Stimulated activated naive CD8-positive, alpha-beta T cell treated with anti-CD3 and anti-CD28 coated beads, Interleukin-15, Interleukin-2, amounts not matched to agents 100 ng/mL and 50 ng/mL, for 24 hours (primary cell): ENCODE measurements around the gene PAWR.
"Not testable (repeated sequence)": the region's sequence is repeated elsewhere in the genome, so short reads cannot be mapped to it uniquely, and the experiment has no call there.

Experiments
- H3K27ac Mint-ChIP-seq: one replicate; pipeline ENCODE4 v1.8.0; 2021; ENCODE audit warnings: mild to moderate bottlenecking, mixed read lengths
- H3K27me3 Mint-ChIP-seq: one replicate; pipeline ENCODE4 v1.8.0; 2021; ENCODE audit warnings: mixed read lengths
- H3K36me3 Mint-ChIP-seq: one replicate; pipeline ENCODE4 v1.8.0; 2021; ENCODE audit warnings: low read depth, mixed read lengths
- H3K4me1 Mint-ChIP-seq: one replicate; pipeline ENCODE4 v1.8.0; 2021; ENCODE audit warnings: low read depth, mixed read lengths
- H3K4me3 Mint-ChIP-seq: one replicate; pipeline ENCODE4 v1.8.0; 2021; ENCODE audit warnings: mild to moderate bottlenecking, mixed read lengths
- H3K9me3 Mint-ChIP-seq: one replicate; pipeline ENCODE4 v1.8.0; 2021; ENCODE audit warnings: mixed read lengths

PAWR gene

DNA sequence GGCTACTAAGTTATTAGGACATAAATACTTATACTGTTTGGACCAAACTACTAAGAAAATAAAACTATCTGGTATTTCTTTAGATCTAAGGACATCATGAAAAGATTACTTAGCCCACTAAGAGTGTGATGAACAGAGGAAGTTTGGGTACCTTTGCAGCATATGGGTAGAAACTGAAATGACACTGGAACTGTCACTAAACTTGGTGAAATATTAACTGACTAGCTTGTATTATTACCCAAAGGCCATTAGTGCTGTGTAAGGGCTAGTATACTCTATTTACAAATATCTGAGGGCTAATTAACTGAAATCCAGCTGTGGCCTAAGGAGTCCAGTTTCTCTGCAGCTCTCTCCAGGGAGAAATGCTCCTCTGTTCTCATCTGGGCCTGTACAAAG, 45.5 kb downstream of the PAWR start:
- no peak overlapping the region for H3K4me3 Mint-ChIP-seq
- no peaks in the 10 kb centered on the region for H3K36me3 Mint-ChIP-seq
- no peaks in the 10 kb centered on the region for H3K27me3 Mint-ChIP-seq
- H3K27ac Mint-ChIP-seq: no peak overlapping the region
- no peaks in the 10 kb centered on the region for H3K9me3 Mint-ChIP-seq
- no peaks in the 10 kb centered on the region for H3K4me1 Mint-ChIP-seq

DNA sequence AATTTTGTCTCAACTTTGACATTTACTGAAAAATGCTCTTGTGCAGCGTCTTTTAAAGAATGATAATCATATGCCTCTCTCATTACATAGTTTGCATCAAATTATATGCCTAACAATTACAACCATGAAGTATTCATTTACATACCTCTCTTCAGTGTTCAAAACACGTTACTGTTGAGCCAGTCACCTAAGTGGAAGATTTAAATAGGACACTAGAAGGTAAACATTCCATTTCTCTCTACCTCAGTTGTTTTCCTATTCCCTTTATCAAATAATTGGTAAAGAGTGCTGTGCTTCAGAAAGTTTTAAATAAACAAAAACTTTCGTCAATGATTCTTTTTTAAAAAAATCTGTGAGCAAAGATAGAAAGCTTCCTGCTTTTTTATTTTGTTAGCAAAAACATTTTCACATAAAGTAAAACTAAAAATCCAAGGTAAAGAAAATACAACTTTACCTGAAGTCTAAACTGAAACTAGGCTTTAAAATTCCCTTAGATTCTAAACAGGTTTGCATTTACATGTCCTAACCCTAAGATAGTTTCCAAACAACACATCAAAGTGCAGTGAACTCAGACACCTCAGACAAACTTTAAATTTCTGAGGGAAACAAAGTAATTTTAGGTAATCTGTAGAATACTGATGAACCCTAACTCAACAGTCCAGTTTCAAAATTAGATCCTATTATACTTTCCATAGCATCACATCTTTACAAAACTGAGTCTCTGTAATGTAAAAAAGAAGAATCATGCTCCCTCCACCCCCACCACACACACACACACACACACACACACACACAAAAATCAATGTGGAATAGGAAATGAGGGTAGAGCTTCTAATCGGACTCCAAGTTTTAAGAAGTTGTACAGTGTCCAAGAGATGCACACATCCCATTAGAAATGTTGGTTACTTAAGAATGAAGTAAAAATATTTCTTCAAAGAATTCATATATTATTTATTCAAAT, 46.2 kb downstream of the PAWR start:
- Mint-ChIP-seq H3K27me3 (no peaks in the 10 kb centered on the region), H3K27ac (no peak overlapping the region), H3K4me1 (no peaks in the 10 kb centered on the region), H3K9me3 (no peaks in the 10 kb centered on the region), H3K36me3 (no peaks in the 10 kb centered on the region), H3K4me3 (no peak overlapping the region)

DNA sequence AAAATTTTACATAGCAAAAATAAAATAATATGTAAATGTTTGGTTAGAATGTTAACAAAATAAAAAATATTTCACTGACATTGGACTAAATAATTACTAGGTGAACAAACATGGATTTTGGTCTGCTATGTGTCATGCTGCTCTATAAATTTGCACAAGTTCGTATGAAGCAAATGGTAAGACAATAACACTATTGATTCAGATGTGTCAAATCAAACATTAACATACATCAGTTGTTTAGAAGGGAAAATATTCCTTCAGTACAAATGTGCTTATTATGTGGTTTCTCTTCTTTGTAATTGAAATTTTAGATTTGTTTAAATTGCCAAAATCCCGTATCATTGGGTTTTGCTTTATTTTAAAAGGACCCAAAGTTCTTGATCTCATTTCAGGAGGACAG, 46.9 kb downstream of the PAWR start:
- no peaks in the 10 kb centered on the region for H3K4me1 Mint-ChIP-seq
- no peaks in the 10 kb centered on the region for H3K36me3 Mint-ChIP-seq
- H3K27me3 Mint-ChIP-seq: no peaks in the 10 kb centered on the region
- no peak overlapping the region for H3K4me3 Mint-ChIP-seq
- H3K27ac Mint-ChIP-seq: no peak overlapping the region
- H3K9me3 Mint-ChIP-seq: no peaks in the 10 kb centered on the region

DNA sequence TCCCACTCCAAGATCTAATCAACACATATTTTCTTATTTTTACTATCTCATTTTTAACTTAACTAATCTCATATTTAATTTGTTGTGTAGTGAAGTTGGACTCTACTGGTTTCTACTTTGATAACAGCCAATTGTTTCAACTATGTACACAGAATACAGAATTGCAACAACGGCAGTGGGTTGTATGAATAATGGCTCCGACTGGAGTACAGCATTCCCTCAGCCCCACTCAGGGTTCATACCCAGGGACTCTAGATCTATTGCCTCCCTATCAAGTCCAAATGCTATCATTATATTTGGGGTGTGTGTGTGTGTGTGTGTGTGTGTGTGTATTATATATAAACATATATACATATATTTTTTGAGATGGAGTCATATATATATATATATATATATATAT, 52.3 kb downstream of the PAWR start:
- no peaks in the 10 kb centered on the region for H3K27me3 Mint-ChIP-seq
- H3K36me3 Mint-ChIP-seq: no peaks in the 10 kb centered on the region

DNA sequence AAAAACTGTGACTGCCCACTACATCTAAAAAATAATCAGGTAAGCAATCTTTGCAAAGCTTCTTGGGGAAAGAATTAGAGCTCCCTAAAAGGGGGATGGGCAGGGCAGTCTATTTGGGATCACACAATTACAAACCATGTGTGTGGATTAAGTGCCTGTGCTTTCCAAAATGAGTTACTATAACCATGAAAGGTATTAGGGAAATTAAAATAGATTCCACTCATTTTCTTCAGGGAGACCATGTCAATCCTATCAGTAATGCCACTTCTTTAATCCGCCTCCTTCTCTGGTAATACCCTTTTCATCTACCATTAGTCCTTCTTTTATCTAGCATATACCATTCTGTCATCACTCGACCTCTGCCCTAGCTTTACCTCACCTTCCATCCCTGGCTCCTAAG, 53.7 kb downstream of the PAWR start:
- H3K36me3 Mint-ChIP-seq: no peaks in the 10 kb centered on the region
- H3K27me3 Mint-ChIP-seq: no peaks in the 10 kb centered on the region
- H3K4me1 Mint-ChIP-seq: no peaks in the 10 kb centered on the region
- H3K27ac Mint-ChIP-seq: no peak overlapping the region
- H3K9me3 Mint-ChIP-seq: no peaks in the 10 kb centered on the region
- H3K4me3 Mint-ChIP-seq: no peak overlapping the region

More for the DNA sequence above, 52.3 kb downstream of the PAWR start:
- H3K27ac Mint-ChIP-seq: no peak overlapping the region
- H3K4me1 Mint-ChIP-seq: no peaks in the 10 kb centered on the region
- H3K9me3 Mint-ChIP-seq: no peaks in the 10 kb centered on the region
- H3K4me3 Mint-ChIP-seq: no peak overlapping the region

DNA sequence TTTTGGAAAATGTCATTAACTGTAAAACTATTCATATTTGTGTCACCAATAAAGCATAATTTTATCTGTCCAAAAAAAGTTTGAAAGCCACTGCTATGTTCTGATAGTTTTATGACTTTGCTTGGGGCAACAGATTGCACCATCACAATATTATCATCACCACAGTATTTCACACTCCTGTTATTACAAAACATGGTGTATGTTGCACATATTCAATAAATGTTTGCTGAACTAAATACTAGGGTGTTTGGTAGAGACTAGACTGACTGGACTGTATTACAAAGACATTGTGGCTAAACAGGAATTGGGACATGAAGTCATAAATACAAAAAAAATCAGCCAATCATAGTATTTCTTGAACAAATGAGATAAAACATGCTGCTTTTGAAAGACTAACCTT, 55.1 kb downstream of the PAWR start:
- Mint-ChIP-seq H3K4me1 (no peaks in the 10 kb centered on the region), H3K36me3 (no peaks in the 10 kb centered on the region), H3K27ac (no peak overlapping the region), H3K4me3 (no peak overlapping the region), H3K9me3 (no peaks in the 10 kb centered on the region), H3K27me3 (no peaks in the 10 kb centered on the region)

DNA sequence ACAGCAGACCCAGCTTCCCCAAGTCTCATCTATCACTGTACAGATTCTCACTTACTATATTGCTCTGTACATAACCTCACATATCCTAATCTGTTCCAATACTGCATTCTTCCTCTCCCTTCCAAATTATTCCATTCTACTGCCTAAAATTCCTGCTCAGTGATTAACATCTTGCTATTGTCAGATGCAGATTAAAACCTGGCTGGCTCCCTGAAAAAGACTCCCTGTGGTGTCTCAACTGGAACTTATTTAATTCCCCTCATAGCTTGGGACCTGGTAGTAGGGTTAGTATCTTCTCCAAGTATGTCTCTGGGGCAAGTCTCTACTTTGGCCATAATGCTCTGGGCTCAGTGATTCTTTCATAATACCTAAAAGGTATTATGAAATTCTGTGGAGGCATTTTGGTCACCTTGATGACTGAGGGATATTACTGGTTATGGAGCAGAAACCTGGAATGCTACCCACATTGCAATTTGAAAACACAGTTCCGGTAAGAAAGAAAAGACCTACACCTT, 55.8 kb downstream of the PAWR start:
- no peaks in the 10 kb centered on the region for H3K36me3 Mint-ChIP-seq
- H3K9me3 Mint-ChIP-seq: no peaks in the 10 kb centered on the region
- H3K27me3 Mint-ChIP-seq: no peaks in the 10 kb centered on the region
- no peak overlapping the region for H3K27ac Mint-ChIP-seq
- H3K4me3 Mint-ChIP-seq: no peak overlapping the region
- H3K4me1 Mint-ChIP-seq: no peaks in the 10 kb centered on the region

DNA sequence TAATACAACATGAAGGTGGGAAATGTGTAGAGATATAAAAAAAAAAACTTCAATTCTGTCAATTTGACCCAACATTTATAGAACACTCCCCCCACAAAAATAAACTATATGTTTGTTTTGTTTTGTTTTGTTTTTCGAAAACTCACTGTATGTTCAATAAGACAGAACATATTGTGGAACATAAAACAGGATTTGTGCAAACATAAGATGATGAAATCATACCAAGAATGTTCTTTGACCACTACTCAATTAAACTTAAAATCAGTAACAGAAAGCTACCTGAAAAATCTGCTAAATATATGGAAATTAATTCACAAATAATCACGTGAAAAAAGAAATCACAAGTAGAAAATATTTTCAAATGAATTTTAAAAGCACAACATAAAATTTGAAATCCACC, 61.2 kb downstream of the PAWR start:
- no peaks in the 10 kb centered on the region for H3K4me1 Mint-ChIP-seq
- H3K27me3 Mint-ChIP-seq: no peaks in the 10 kb centered on the region
- H3K27ac Mint-ChIP-seq: no peak overlapping the region
- H3K9me3 Mint-ChIP-seq: no peaks in the 10 kb centered on the region
- no peak overlapping the region for H3K4me3 Mint-ChIP-seq
- H3K36me3 Mint-ChIP-seq: no peaks in the 10 kb centered on the region

DNA sequence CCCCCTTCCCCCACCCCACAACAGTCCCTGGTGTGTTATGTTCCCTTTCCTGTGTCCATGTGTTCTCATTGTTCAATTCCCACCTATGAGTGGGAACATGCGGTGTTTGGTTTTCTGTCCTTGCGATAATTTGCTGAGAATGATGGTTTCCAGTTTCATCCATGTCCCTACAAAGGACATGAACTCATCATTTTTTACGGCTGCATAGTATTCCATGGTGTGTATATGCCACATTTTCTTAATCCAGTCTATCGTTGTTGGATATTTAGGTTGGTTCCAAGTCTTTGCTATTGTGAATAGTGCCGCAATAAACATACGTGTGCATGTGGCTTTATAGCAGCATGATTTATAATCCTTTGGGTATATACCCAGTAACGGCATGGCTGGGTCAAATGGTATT, 64.0 kb downstream of the PAWR start:
- H3K9me3 Mint-ChIP-seq, H3K27ac Mint-ChIP-seq, H3K4me1 Mint-ChIP-seq, H3K36me3 Mint-ChIP-seq, H3K27me3 Mint-ChIP-seq, H3K4me3 Mint-ChIP-seq: not testable (repeated sequence)

DNA sequence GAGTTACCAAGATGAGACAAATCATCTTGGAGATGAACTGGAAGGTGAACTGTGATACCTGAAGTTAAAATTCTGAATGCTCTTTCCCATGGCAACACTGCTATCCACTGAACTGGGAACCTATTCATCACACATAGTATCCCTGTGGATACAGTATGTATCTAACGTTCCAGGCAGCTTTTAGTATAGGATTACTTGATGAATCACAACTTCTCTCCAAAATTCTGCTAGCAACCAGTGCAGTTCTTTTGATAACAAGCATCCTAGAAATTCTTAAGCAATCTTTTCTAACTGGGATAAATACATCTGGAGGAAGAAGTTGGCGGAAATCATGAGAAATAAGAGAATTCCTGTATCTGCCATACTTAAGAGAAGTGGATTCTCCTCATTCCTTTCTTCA, 66.4 kb downstream of the PAWR start:
- Mint-ChIP-seq H3K9me3 (no peaks in the 10 kb centered on the region), H3K36me3 (no peaks in the 10 kb centered on the region), H3K27ac (no peak overlapping the region), H3K4me1 (no peaks in the 10 kb centered on the region), H3K27me3 (no peaks in the 10 kb centered on the region), H3K4me3 (no peak overlapping the region)

DNA sequence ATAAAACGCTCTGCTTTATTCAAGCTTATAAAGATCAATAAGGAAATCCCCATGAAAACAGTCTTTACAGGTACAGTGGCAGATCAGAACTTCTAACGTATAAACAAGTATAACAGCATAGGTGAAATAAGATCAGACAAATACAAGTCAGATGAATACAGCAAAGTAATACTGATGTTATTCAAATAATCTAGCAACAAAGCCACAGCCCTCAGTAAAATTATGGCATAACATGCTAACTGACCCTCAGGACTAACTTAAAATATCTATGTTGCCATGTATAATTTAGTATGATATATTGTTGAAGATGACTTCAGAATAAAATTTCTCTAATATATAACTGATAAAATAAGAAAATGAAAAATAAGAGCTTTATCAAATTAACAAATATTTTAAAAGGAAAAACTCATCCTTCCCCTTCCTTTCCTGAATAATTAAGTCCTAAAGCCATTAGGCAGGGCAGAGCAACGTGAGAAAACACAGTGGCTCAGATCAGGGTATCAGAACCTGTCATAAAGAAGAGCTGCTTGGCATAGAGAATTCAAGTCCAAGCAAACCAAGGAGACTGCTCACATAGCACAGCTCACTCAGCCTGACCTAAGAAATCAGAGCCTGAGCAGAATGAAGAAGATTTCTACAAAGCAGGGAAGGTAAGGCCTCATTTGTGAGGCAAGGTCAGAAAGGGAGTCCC, 70.7 kb downstream of the PAWR start:
- no peak overlapping the region for H3K4me3 Mint-ChIP-seq
- no peaks in the 10 kb centered on the region for H3K27me3 Mint-ChIP-seq
- H3K36me3 Mint-ChIP-seq: no peaks in the 10 kb centered on the region
- no peaks in the 10 kb centered on the region for H3K4me1 Mint-ChIP-seq
- H3K9me3 Mint-ChIP-seq: no peaks in the 10 kb centered on the region
- no peak overlapping the region for H3K27ac Mint-ChIP-seq

DNA sequence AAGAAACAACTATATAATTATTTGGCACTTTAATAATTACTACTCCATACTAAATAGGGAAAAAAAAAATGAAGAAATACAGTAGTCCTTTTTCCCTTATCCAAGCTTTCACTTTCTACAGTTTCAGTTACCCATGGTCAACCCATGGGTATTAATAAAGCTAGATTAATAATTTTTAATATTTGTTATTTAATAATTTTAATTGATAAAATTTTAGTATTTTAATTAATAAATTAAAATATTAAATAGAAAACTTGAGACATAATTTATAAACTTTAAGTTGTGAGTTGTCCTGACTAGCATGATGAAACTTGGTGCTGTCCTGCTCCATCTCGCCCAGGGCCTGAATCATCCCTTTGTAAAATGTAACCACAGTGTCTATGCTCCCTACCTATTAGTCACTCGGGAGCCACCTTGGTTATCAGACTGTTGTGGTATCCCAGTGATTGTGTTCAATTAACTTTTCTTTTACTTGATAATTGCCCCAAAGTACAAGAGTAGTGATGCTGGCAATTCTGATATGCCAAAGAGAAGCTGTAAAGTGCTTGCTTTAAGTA, 71.8 kb downstream of the PAWR start:
- no peaks in the 10 kb centered on the region for H3K9me3 Mint-ChIP-seq
- no peak overlapping the region for H3K4me3 Mint-ChIP-seq
- H3K4me1 Mint-ChIP-seq: no peaks in the 10 kb centered on the region
- no peaks in the 10 kb centered on the region for H3K27me3 Mint-ChIP-seq
- no peaks in the 10 kb centered on the region for H3K36me3 Mint-ChIP-seq
- no peak overlapping the region for H3K27ac Mint-ChIP-seq

DNA sequence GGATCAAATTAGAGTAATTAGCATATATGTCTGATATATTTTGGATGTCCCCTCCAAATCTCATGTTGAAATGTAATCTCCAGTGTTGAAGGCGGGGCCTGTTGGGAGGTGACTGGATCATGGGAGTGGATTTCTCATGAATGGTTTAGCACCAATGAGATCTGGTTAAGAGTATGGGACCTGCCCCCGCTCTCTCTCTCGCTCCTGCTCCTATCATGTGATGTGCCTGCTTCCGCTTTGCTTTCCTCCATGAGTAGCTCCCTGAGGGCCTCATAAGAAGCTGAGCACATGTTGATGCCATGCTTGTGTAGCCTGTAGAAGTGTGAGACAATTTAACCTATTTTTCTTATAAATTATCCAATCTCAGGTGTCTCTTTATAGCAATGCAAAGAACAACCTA, 73.1 kb downstream of the PAWR start:
- H3K27ac Mint-ChIP-seq: no peak overlapping the region
- no peaks in the 10 kb centered on the region for H3K36me3 Mint-ChIP-seq
- no peaks in the 10 kb centered on the region for H3K27me3 Mint-ChIP-seq
- H3K4me1 Mint-ChIP-seq: no peaks in the 10 kb centered on the region
- H3K4me3 Mint-ChIP-seq: no peak overlapping the region
- no peaks in the 10 kb centered on the region for H3K9me3 Mint-ChIP-seq

DNA sequence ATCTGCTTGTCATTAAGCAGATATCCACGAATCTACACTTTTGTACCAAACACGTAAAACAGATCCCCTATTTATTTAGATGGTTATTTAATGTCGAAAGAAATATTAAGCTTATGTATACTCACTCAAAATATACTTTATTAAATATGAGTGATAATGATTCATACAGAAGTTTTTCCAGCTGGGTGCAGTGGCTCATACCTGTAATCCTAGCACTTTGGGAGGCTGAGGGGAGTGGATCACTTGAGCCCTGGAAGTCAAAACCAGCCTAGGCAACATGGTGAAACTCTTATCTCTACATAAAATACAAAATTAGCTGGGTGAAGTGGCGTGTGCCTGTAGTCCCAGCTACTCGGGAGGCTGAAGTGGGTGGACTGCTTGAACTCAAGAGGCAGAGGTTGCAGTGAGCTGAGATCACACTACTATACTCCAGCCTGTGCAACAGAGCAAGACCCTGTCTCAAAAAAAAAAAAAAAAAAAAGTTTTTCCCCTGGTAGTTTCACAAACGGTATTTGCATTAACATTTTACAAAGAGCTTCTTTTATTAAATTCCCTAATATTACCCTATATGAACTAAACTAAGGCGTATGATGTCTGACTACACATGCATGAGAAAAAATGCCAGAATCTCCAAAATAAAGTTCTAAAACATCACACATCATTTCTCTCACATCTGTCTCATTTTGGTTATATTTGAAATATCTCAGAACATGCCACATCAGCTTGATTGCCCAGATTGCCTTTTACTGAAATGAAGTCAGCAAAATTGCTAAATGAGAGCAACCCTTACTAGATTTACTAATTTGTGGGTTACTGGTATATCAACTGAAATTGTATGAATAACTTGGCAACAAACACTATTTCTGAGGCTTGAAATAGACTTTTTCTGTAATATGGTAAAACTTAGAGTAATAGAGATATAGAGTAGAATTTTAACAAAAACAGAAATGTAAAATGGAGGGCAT, 74.9 kb downstream of the PAWR start:
- H3K27ac Mint-ChIP-seq: no peak overlapping the region
- H3K9me3 Mint-ChIP-seq: no peaks in the 10 kb centered on the region
- H3K4me1 Mint-ChIP-seq: no peaks in the 10 kb centered on the region
- H3K4me3 Mint-ChIP-seq: no peak overlapping the region
- H3K36me3 Mint-ChIP-seq: no peaks in the 10 kb centered on the region
- H3K27me3 Mint-ChIP-seq: no peaks in the 10 kb centered on the region
